COLO668 (cell line): ENCODE results near the gene CDH11.

Experiments
- DNase-seq: peaks from one replicate; lab custom pipeline; 2025; ENCODE audit not compliant: unreplicated experiment; lab: John Stamatoyannopoulos, UW

CDH11 gene

GRCh38 chr16:64983963-64984362, 137.9 kb downstream of the CDH11 start:
- peak; percentile 36 for DNase-seq

- no peak for DNase-seq
Measured at GRCh38 chr16:64983231-64983630, 138.6 kb downstream of the CDH11 start.

GRCh38 chr16:64982581-64982980, 139.3 kb downstream of the CDH11 start:
- no peak for DNase-seq

- no peak for DNase-seq
Measured at GRCh38 chr16:64981568-64982281, 140.1 kb downstream of the CDH11 start.

GRCh38 chr16:64977206-64977920, 144.5 kb downstream of the CDH11 start:
- no peak for DNase-seq

GRCh38 chr16:64975821-64976220, 146.0 kb downstream of the CDH11 start:
- no peak for DNase-seq

GRCh38 chr16:64974381-64974780, 147.5 kb downstream of the CDH11 start:
- DNase-seq = no peak

- DNase-seq = no peak
Measured at GRCh38 chr16:64973171-64973570, 148.7 kb downstream of the CDH11 start.

GRCh38 chr16:64971171-64971570, 150.7 kb downstream of the CDH11 start:
- DNase-seq = no peak

- DNase-seq = no peak
Measured at GRCh38 chr16:64969221-64969620, 152.6 kb downstream of the CDH11 start.

GRCh38 chr16:64968539-64968938, 153.3 kb downstream of the CDH11 start:
- no peak for DNase-seq

GRCh38 chr16:64964126-64964540, 157.7 kb downstream of the CDH11 start:
- DNase-seq = no peak

GRCh38 chr16:64962786-64963185, 159.1 kb downstream of the CDH11 start:
- DNase-seq = no peak

- DNase-seq = no peak
Measured at GRCh38 chr16:64957246-64957645, 164.6 kb downstream of the CDH11 start.

GRCh38 chr16:64952177-64952576, 169.7 kb downstream of the CDH11 start:
- no peak for DNase-seq

GRCh38 chr16:64951193-64951592, 170.7 kb downstream of the CDH11 start:
- DNase-seq = no peak

- DNase-seq = no peak
Measured at GRCh38 chr16:64950731-64951130, 171.1 kb downstream of the CDH11 start.

GRCh38 chr16:64950262-64950661, 171.6 kb downstream of the CDH11 start:
- DNase-seq = no peak

- DNase-seq = no peak
Measured at GRCh38 chr16:64948056-64948455, 173.8 kb downstream of the CDH11 start.

GRCh38 chr16:64947651-64948050, 174.2 kb downstream of the CDH11 start:
- no peak for DNase-seq

- DNase-seq = no peak
Measured at GRCh38 chr16:64933885-64934284, 188.0 kb downstream of the CDH11 start.

- no peak for DNase-seq
Measured at GRCh38 chr16:64926476-64926875, 195.4 kb downstream of the CDH11 start.

- DNase-seq = no peak
Measured at GRCh38 chr16:64925166-64925565, 196.7 kb downstream of the CDH11 start.
